WTC11 (cell line): ENCODE results near the gene IL20.

Experiments used
- ESRRA ChIP-seq: sonication (generic); formaldehyde crosslinking; IDR thresholded peaks from 2 replicates; pipeline ENCODE4 v1.8.1; 2022; ENCODE audit warnings: mild to moderate bottlenecking, missing genetic modification reagents, borderline replicate concordance
- JUN ChIP-seq: sonication (generic); formaldehyde crosslinking; IDR thresholded peaks from 2 replicates; pipeline ENCODE4 v1.8.0; 2023; ENCODE audit warnings: mild to moderate bottlenecking, missing genetic modification reagents
- TF ChIP-seq, protein P1 (sequence below): fragments of 200-600 bp; IDR thresholded peaks from 2 replicates; pipeline ENCODE4 v1.8.0; 2022; ENCODE audit warnings: antibody characterized with exemption
- TF ChIP-seq, protein P2 (sequence below): sonication (generic); formaldehyde crosslinking; IDR thresholded peaks from 2 replicates; pipeline ENCODE4 v1.8.1; 2022; ENCODE audit warnings: low read depth, missing genetic modification reagents, borderline replicate concordance
- TF ChIP-seq, protein P3 (sequence below): sonication (generic); formaldehyde crosslinking; IDR thresholded peaks from 2 replicates; pipeline ENCODE4 v1.8.0; 2022; ENCODE audit warnings: mild to moderate bottlenecking, missing genetic modification reagents

DNA sequence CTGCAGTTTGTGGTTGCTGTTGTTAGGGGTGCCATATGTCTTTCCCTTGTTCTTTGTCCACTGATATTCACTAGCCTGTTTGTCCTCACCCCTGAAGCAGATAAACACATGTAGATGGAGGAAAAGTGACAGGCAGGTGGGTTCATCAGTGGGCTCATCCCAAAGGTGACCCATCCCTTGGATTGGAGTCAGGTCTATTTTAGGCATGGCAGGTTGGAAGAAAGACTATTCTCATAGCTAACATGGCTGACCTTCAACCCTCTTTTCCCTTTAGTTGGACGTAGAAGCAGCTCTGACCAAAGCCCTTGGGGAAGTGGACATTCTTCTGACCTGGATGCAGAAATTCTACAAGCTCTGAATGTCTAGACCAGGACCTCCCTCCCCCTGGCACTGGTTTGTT is 37.3 kb downstream of the IL20 start:
- TF ChIP-seq JUN, result no peak
- TF ChIP-seq, protein P1, sequence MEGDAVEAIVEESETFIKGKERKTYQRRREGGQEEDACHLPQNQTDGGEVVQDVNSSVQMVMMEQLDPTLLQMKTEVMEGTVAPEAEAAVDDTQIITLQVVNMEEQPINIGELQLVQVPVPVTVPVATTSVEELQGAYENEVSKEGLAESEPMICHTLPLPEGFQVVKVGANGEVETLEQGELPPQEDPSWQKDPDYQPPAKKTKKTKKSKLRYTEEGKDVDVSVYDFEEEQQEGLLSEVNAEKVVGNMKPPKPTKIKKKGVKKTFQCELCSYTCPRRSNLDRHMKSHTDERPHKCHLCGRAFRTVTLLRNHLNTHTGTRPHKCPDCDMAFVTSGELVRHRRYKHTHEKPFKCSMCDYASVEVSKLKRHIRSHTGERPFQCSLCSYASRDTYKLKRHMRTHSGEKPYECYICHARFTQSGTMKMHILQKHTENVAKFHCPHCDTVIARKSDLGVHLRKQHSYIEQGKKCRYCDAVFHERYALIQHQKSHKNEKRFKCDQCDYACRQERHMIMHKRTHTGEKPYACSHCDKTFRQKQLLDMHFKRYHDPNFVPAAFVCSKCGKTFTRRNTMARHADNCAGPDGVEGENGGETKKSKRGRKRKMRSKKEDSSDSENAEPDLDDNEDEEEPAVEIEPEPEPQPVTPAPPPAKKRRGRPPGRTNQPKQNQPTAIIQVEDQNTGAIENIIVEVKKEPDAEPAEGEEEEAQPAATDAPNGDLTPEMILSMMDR, result no peak
- TF ChIP-seq, protein P2, sequence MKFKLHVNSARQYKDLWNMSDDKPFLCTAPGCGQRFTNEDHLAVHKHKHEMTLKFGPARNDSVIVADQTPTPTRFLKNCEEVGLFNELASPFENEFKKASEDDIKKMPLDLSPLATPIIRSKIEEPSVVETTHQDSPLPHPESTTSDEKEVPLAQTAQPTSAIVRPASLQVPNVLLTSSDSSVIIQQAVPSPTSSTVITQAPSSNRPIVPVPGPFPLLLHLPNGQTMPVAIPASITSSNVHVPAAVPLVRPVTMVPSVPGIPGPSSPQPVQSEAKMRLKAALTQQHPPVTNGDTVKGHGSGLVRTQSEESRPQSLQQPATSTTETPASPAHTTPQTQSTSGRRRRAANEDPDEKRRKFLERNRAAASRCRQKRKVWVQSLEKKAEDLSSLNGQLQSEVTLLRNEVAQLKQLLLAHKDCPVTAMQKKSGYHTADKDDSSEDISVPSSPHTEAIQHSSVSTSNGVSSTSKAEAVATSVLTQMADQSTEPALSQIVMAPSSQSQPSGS (CRISPR knock-in tag), result no peak
- TF ChIP-seq, protein P3, sequence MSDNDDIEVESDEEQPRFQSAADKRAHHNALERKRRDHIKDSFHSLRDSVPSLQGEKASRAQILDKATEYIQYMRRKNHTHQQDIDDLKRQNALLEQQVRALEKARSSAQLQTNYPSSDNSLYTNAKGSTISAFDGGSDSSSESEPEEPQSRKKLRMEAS, result no peak
- no peak for TF ChIP-seq ESRRA (CRISPR knock-in tag)
